Stimulated activated CD8-positive, alpha-beta memory T cell treated with anti-CD3 and anti-CD28 coated beads, Interleukin-7, amount 100 ng/mL, for 4 hours (primary cell): Measurements from ENCODE around the gene CREB5.
"Not testable (repeated sequence)": the region's sequence is repeated elsewhere in the genome, so short reads cannot be mapped to it uniquely, and the experiment has no call there.

Experiments
- DNase-seq, 2 donors: peaks; one replicate each; pipeline ENCODE4 v3.0.0-alpha.2; 2020; ENCODE audit warnings: low read depth in 2 of 2

The CREB5 gene

GRCh38 chr7:28548416-28548815 lies 136.1 kb downstream of the CREB5 start:
- no peak for DNase-seq

- no peak for DNase-seq
Measured at GRCh38 chr7:28549998-28550397, 137.7 kb downstream of the CREB5 start.

- no peak for DNase-seq
Measured at GRCh38 chr7:28550580-28551186, 138.4 kb downstream of the CREB5 start.

- no peak for DNase-seq
Measured at GRCh38 chr7:28551331-28551730, 139.0 kb downstream of the CREB5 start.

- DNase-seq = not testable (repeated sequence)
Measured at GRCh38 chr7:28551766-28552165, 139.4 kb downstream of the CREB5 start.

- no peak for DNase-seq
Measured at GRCh38 chr7:28554802-28555471, 142.6 kb downstream of the CREB5 start.

- DNase-seq = no peak
Measured at GRCh38 chr7:28556025-28556424, 143.7 kb downstream of the CREB5 start.

GRCh38 chr7:28556671-28557070 lies 144.4 kb downstream of the CREB5 start:
- DNase-seq = no peak

GRCh38 chr7:28558236-28558635 lies 145.9 kb downstream of the CREB5 start:
- DNase-seq = no peak

- DNase-seq = no peak
Measured at GRCh38 chr7:28560767-28561166, 148.4 kb downstream of the CREB5 start.

- no peak for DNase-seq
Measured at GRCh38 chr7:28564033-28564432, 151.7 kb downstream of the CREB5 start.

- no peak for DNase-seq
Measured at GRCh38 chr7:28564755-28565374, 152.5 kb downstream of the CREB5 start.

GRCh38 chr7:28565980-28566379 lies 153.7 kb downstream of the CREB5 start:
- DNase-seq = no peak

GRCh38 chr7:28570113-28570969 lies 158.0 kb downstream of the CREB5 start:
- no peak for DNase-seq

- DNase-seq = no peak
Measured at GRCh38 chr7:28570970-28571288, 158.6 kb downstream of the CREB5 start.

- DNase-seq = no peak
Measured at GRCh38 chr7:28571405-28571804, 159.1 kb downstream of the CREB5 start.

- no peak for DNase-seq
Measured at GRCh38 chr7:28572321-28573058, 160.2 kb downstream of the CREB5 start.

- DNase-seq = no peak
Measured at GRCh38 chr7:28573059-28573553, 160.8 kb downstream of the CREB5 start.

GRCh38 chr7:28573651-28574301 lies 161.5 kb downstream of the CREB5 start:
- no peak for DNase-seq

- DNase-seq = no peak
Measured at GRCh38 chr7:28575241-28575643, 162.9 kb downstream of the CREB5 start.

GRCh38 chr7:28576656-28577055 lies 164.3 kb downstream of the CREB5 start:
- DNase-seq = no peak
